GM21390 (cell line): ENCODE data around the gene IER5L.
"Not testable (repeated sequence)": the region's sequence is repeated elsewhere in the genome, so short reads cannot be mapped to it uniquely, and the experiment has no call there.

Experiments
- ATAC-seq: cut with Tn5 transposase; IDR thresholded peaks from one replicate; pipeline ENCODE4 v1.9.1; 2021; ENCODE audit not compliant: unreplicated experiment

The IER5L gene

GRCh38 chr9:129140397-129141065 is 37.5 kb downstream of the IER5L start:
- no peak for ATAC-seq

- no peak for ATAC-seq
Measured at GRCh38 chr9:129139993-129140396, 38.1 kb downstream of the IER5L start.

DNA sequence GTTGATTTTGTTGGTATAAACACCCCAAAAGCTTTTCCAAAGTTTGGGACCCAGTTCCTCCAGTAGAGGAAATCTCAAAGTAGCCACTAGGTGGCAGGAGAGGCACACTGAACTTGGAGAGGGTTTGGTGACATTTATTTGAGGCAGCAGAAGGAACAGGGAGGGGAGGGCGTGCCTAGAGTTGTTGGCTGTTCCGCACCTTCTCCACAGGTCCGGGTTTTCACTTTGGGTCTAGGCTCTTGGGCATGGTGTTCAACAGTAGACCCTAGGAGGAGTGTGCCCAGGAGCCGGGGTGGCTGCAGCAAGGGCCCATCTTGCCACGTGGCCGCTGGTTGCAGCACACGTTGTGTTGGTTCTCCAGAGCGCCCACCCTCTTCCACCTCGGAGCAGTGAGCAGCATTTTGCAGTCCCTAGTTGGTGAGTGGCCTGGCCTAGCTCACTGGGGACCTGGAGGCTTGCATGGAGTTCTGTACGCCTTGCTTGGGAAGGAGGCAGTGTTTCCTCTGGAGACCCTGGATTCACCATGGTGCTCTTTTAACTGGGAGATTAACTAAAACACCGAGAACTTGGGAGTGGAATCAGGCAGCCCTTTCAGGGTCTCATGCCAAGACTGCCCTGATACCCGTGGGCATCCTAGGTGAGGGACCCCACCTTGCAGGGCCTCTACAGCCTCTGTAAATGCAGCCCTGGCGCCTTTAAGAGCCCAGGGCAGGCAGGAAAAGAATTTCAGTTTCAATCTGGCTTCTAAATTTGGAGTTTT is 38.6 kb downstream of the IER5L start:
- ATAC-seq = no peak

- no peak for ATAC-seq
Measured at GRCh38 chr9:129138476-129139232, 39.4 kb downstream of the IER5L start.

- ATAC-seq = no peak
Measured at GRCh38 chr9:129138144-129138462, 40.0 kb downstream of the IER5L start.

- no peak for ATAC-seq
Measured at GRCh38 chr9:129137292-129138143, 40.5 kb downstream of the IER5L start.

GRCh38 chr9:129136446-129137035 is 41.5 kb downstream of the IER5L start:
- no peak for ATAC-seq

DNA sequence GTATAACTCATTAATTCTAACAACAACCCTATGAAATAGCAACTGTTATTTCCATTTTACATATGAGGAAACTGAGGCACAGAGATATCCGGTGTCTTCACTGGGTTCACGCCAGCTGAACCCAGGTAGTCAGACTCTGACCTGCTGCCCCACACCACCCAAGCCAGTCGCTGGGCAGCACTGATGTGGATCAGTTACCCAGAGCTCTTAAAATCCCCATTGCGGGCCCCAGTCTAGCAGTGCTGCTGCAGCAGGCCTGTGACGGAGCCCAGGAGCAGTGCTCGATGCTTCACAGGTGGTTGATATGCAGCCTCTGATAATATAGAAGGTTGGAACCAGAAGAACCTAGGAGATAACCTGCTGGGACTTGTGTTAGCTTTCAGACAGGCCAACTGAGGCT is 42.6 kb downstream of the IER5L start:
- no peak for ATAC-seq

DNA sequence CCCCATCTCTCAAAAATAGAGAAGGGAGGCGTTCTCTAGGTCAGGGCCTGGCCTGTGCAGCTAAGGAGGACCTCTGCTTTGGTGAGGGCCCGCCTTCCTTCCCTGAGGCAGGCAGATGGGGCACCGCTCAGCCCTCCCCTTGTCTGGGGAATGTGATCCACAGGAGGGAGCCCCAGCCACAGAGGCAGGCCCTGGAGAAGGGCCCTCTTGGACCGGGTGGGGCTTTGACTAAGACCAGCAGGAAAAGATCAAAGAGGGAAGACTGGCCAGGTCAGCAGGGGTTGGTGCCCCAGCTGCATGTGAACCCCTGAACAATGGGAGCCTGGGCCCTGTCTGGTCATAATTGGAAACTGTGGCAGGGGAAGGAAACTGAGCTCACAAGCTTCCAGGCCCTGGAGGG is 45.0 kb downstream of the IER5L start:
- ATAC-seq = no peak

DNA sequence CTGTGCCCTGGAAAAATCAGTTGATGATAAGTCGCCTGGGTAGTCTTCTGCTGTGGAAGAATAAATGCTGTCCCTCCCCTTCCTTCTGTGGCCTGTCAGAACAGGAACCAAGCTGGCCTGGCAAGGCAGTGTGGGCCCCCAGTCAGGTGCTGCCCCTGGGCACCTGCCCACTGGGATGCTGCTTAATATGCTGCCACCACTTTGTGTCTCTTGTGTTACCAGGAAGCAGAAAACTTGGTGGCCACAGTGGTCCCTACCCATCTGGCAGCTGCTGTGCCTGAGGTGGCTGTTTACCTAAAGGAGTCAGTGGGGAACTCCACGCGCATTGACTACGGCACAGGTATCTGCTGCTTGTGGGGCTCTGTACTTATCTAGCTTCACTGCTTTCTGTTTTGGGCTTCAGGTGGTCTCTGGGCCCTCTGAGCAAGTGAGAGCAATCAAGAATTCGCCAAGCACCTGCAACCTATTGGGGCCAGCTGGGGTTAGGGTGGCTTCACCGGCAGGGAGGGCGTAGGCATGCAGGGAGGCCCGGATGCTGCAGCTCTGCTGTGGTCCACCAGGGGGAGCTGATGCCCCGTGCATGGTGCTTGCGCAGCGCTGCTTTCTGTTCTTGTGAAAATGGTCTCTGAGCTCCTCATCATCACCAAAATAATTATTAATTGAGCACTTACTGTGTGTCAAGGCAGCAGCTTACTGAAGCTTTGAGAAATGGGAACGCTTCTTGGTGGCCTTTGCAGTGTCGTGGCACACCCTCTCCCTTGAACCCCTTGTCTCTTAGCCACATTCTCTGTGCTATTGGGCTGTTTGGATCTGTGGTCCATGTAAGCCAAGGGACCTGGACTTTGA is 46.5 kb downstream of the IER5L start:
- no peak for ATAC-seq

GRCh38 chr9:129130791-129131190 is 47.3 kb downstream of the IER5L start:
- ATAC-seq = no peak

DNA sequence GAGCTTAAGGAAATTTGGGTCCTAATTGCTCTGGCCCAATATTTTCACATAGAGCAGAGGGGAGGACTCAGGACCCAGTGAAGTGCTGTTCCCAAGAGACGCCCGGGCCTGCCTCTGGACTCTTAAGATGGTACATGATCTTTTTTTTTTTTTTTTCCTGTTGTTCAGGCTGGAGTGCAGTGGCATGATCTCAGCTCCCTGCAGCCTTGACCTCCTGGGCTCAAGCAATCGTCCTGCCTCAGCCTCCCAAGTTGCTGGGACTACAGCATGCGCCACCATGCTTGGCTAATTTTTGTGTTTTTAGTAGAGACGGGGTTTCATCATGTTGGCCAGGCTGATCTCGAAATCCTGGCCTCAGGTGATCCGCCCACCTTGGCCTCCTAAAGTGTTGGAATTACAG is 47.8 kb downstream of the IER5L start:
- ATAC-seq = not testable (repeated sequence)

- ATAC-seq = no peak
Measured at GRCh38 chr9:129128689-129129088, 49.4 kb downstream of the IER5L start.

GRCh38 chr9:129126749-129127618 is 51.1 kb downstream of the IER5L start:
- no peak for ATAC-seq
